ENCODE measurements around the gene GRIK4. TPM values are rescaled to one million over a fixed set of nuclear protein-coding genes. Genes with fewer than 3 reads are reported as not detected.

The GRIK4 gene
- total RNA-seq, 2 experiments from 2014 or later = 0.06 TPM; not detected in 1

DNA sequence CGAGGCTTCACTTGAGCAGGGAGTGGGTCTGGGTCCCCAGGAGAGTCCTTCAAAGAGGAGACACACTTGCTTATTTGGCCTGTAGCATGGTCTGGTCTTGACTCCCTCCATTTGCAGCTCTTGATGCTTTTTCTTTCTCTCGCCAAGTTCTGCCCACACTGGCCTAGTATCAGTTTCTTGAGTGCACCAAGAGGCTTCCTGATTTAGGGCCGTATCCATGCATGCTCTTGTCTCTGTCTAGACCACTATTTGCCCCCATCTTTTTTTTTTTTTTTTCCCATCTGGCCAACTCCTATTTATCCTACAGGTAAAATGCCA is 170.7 kb downstream of the GRIK4 start:
- CTCF ChIA-PET (ENCODE audit: unreplicated experiment) = no interaction called here
- intact Hi-C loops (cut with micrococcal nuclease; ENCODE audit: unreplicated experiment) = loop anchor here (10.0 kb wide), 1 partner anchor 347 kb away; the partner anchor contains the start of gene ARHGEF12

DNA sequence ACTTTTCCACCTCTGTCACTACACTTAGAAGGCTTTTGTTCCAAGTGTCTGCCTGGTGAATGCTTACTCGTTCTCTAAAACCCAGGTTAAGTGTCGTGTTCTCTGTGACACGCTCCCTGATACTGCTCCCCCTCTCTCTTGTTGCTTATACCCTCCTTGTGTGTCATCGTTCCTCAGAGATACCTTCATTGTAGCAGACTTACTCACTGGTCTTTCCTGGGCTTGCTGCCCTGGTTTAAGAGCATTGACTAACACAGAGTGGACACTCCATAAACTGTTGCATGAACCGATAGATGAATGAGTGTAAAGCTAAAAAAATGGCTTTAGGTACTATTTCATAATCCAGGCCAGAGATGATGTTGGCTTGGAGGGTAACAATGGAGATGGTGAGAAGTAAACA is 171.3 kb downstream of the GRIK4 start:
- Histone ChIP-seq H3K36me3 (ENCODE audit: insufficient read depth, low read length) (no peaks in the 10 kb centered on the region), H3K4me2 (ENCODE audit: low read length) (no peak overlapping the region), H3K9me2 (ENCODE audit: insufficient read depth, low read length) (no peaks in the 10 kb centered on the region), H3K4me1 (ENCODE audit: insufficient read depth, low read length, poor library complexity, severe bottlenecking) (peaks cover 3% of the 10 kb centered on the region), H3K4me3 (ENCODE audit: low read depth, low read length, poor library complexity, severe bottlenecking) (no peak overlapping the region), H3K27ac (ENCODE audit: low read depth, low read length, poor library complexity, severe bottlenecking) (no peak overlapping the region), H4K20me1 (ENCODE audit: insufficient read depth, low read length) (no peaks in the 10 kb centered on the region), H3K79me2 (ENCODE audit: insufficient read depth, low read depth, low read length) (no peaks in the 10 kb centered on the region), H2AFZ (ENCODE audit: low read length) (no peak overlapping the region), H3K9me3 (ENCODE audit: low read length) (no peaks in the 10 kb centered on the region)
- TF ChIP-seq, protein P1, sequence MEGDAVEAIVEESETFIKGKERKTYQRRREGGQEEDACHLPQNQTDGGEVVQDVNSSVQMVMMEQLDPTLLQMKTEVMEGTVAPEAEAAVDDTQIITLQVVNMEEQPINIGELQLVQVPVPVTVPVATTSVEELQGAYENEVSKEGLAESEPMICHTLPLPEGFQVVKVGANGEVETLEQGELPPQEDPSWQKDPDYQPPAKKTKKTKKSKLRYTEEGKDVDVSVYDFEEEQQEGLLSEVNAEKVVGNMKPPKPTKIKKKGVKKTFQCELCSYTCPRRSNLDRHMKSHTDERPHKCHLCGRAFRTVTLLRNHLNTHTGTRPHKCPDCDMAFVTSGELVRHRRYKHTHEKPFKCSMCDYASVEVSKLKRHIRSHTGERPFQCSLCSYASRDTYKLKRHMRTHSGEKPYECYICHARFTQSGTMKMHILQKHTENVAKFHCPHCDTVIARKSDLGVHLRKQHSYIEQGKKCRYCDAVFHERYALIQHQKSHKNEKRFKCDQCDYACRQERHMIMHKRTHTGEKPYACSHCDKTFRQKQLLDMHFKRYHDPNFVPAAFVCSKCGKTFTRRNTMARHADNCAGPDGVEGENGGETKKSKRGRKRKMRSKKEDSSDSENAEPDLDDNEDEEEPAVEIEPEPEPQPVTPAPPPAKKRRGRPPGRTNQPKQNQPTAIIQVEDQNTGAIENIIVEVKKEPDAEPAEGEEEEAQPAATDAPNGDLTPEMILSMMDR (conservative IDR thresholded peaks at IDR 0.05; ENCODE audit: low read length) = no peak
- TF ChIP-seq EZH2phosphoT487 (IDR thresholded peaks at IDR 0.05; ENCODE audit: borderline replicate concordance, low read depth, low read length) = no peak
- ChIA-PET POLR2A (interaction anchor here (0.8 kb wide), 1 partner anchor 14 kb away, joined by 3 read pairs; no protein-coding TSS in a partner anchor), CTCF (ENCODE audit: unreplicated experiment) (no interaction called here)
- no TSS peak for BruUV-seq (replicated peaks)
- intact Hi-C loops (cut with micrococcal nuclease; ENCODE audit: unreplicated experiment) = loop anchor here (10.0 kb wide), 1 partner anchor 348 kb away; the partner anchor contains the start of gene ARHGEF12
- no peak for DNase-seq (ENCODE audit: low spot score)

More for the DNA sequence above, 170.7 kb downstream of the GRIK4 start:
- Histone ChIP-seq H3K79me2 (ENCODE audit: insufficient read depth, low read depth, low read length) (no peaks in the 10 kb centered on the region), H2AFZ (ENCODE audit: low read length) (no peak overlapping the region), H3K4me3 (ENCODE audit: low read depth, low read length, poor library complexity, severe bottlenecking) (no peak overlapping the region), H3K9me3 (ENCODE audit: low read length) (no peaks in the 10 kb centered on the region), H4K20me1 (ENCODE audit: insufficient read depth, low read length) (no peaks in the 10 kb centered on the region), H3K27ac (ENCODE audit: low read depth, low read length, poor library complexity, severe bottlenecking) (no peak overlapping the region), H3K4me1 (ENCODE audit: insufficient read depth, low read length, poor library complexity, severe bottlenecking) (peaks cover 3% of the 10 kb centered on the region), H3K9me2 (ENCODE audit: insufficient read depth, low read length) (no peaks in the 10 kb centered on the region), H3K36me3 (ENCODE audit: insufficient read depth, low read length) (no peaks in the 10 kb centered on the region), H3K4me2 (ENCODE audit: low read length) (no peak overlapping the region)
- no peak for DNase-seq (ENCODE audit: low spot score)
- POLR2A ChIA-PET = interaction anchor here (0.7 kb wide), 1 partner anchor 229 kb away, joined by 3 read pairs; no protein-coding TSS in a partner anchor
- BruUV-seq (replicated peaks) = no TSS peak
- no peak for TF ChIP-seq EZH2phosphoT487 (IDR thresholded peaks at IDR 0.05; ENCODE audit: borderline replicate concordance, low read depth, low read length)
- TF ChIP-seq, protein P1 (conservative IDR thresholded peaks at IDR 0.05; ENCODE audit: low read length) = no peak

DNA sequence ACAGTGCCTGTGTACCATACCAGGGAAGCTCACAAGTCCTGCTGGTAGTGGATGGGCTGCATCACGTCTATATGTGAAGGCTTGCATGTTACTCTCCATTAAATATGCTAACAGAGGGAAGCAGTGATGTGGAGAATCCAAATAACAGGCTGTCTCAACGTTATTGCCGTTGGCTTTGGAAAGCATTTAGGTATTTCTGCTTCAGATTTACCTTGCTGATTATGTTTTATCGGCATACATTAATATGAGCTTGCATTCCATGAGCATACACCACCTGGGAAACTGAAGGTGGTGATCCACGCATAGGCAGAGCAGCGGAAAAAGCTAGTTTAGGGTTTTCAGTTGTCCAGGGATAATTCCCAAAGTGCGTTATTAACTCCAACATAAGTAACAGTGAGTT is 175.0 kb downstream of the GRIK4 start:
- CTCF ChIA-PET (ENCODE audit: unreplicated experiment) = interaction anchor here (0.6 kb wide), 1 partner anchor 11 kb away, joined by 3 read pairs; no protein-coding TSS in a partner anchor
- intact Hi-C loops (cut with micrococcal nuclease; ENCODE audit: unreplicated experiment) = loop anchor here (10.0 kb wide), 1 partner anchor 352 kb away; the partner anchor contains the start of gene ARHGEF12

More for the DNA sequence above, 175.0 kb downstream of the GRIK4 start:
- Histone ChIP-seq H3K27ac (ENCODE audit: low read depth, low read length, poor library complexity, severe bottlenecking) (no peak overlapping the region), H3K9me3 (ENCODE audit: low read length) (no peaks in the 10 kb centered on the region), H3K4me2 (ENCODE audit: low read length) (no peak overlapping the region), H3K9me2 (ENCODE audit: insufficient read depth, low read length) (no peaks in the 10 kb centered on the region), H4K20me1 (ENCODE audit: insufficient read depth, low read length) (no peaks in the 10 kb centered on the region), H3K36me3 (ENCODE audit: insufficient read depth, low read length) (no peaks in the 10 kb centered on the region), H3K4me1 (ENCODE audit: insufficient read depth, low read length, poor library complexity, severe bottlenecking) (peaks cover 3% of the 10 kb centered on the region), H3K79me2 (ENCODE audit: insufficient read depth, low read depth, low read length) (no peaks in the 10 kb centered on the region), H2AFZ (ENCODE audit: low read length) (no peak overlapping the region), H3K4me3 (ENCODE audit: low read depth, low read length, poor library complexity, severe bottlenecking) (no peak overlapping the region)
- no peak for DNase-seq (ENCODE audit: low spot score)
- no peak for TF ChIP-seq EZH2phosphoT487 (IDR thresholded peaks at IDR 0.05; ENCODE audit: borderline replicate concordance, low read depth, low read length)
- TF ChIP-seq, protein P1 (conservative IDR thresholded peaks at IDR 0.05; ENCODE audit: low read length) = no peak
- BruUV-seq (replicated peaks) = no TSS peak
- POLR2A ChIA-PET = interaction anchor here (0.6 to 1.7 kb wide), 3 partner anchors 16 to 27 kb away, joined by 3 to 5 read pairs (median 3); no protein-coding TSS in a partner anchor

All from OCI-LY7 (cell line).